ENCODE data around the gene BPIFB6. TPM values are rescaled to one million over a fixed set of nuclear protein-coding genes. Genes with fewer than 3 reads are reported as not detected.

BPIFB6 gene
- total RNA-seq, 4 donors from 2014 or later = not detected

- intact Hi-C loops (cut with DNase I) = no loop called here
- Histone ChIP-seq H3K4me3 (no peak overlapping the region), H3K27ac (no peak overlapping the region), H3K27me3 (peaks cover 0 to 34% (median 0%) of the 10 kb centered on the region in 4 donors), H3K9me3 (no peaks in the 10 kb centered on the region), H3K4me1 (no peaks in the 10 kb centered on the region), H3K36me3 (no peaks in the 10 kb centered on the region)
- no peak for DNase-seq
- TF ChIP-seq CTCF (IDR thresholded peaks at IDR 0.05) (no peak), POLR2A (IDR thresholded peaks at IDR 0.05) (no peak)
- 72 to 78% methylated on average over 2 to 3 of the region's 9 CpGs for WGBS, 2 donors
Observed at GRCh38 chr20:32984631-32985354, 46.7 kb upstream of the BPIFB6 start.

GRCh38 chr20:32985596-32985995, 45.9 kb upstream of the BPIFB6 start:
- Histone ChIP-seq H3K36me3 (no peaks in the 10 kb centered on the region), H3K27me3 (peaks cover 0 to 31% (median 0%) of the 10 kb centered on the region in 4 donors), H3K27ac (no peak overlapping the region), H3K4me3 (no peak overlapping the region), H3K9me3 (no peaks in the 10 kb centered on the region), H3K4me1 (no peaks in the 10 kb centered on the region)
- 76% methylated on average over 3 of the region's 6 CpGs; no CpG with 5 or more reads in 1 of the 2 donors for WGBS, 2 donors
- intact Hi-C loops (cut with DNase I) = no loop called here
- no peak for TF ChIP-seq POLR2A (IDR thresholded peaks at IDR 0.05)
- TF ChIP-seq CTCF (IDR thresholded peaks at IDR 0.05) = no peak
- no peak for DNase-seq

- Histone ChIP-seq H3K36me3 (no peaks in the 10 kb centered on the region), H3K9me3 (no peaks in the 10 kb centered on the region), H3K27me3 (peaks cover 0 to 36% (median 0%) of the 10 kb centered on the region in 4 donors), H3K27ac (no peak overlapping the region), H3K4me1 (no peaks in the 10 kb centered on the region), H3K4me3 (no peak overlapping the region)
- intact Hi-C loops (cut with DNase I) = no loop called here
- no peak for DNase-seq
- WGBS, 2 donors = 70 to 77% methylated on average over 7 to 10 of the region's 18 CpGs
- no peak for TF ChIP-seq CTCF (IDR thresholded peaks at IDR 0.05)
- TF ChIP-seq POLR2A (IDR thresholded peaks at IDR 0.05) = no peak
Observed at GRCh38 chr20:32986331-32986966, 45.0 kb upstream of the BPIFB6 start.

- Histone ChIP-seq H3K27me3 (peaks cover 0 to 36% (median 0%) of the 10 kb centered on the region in 4 donors), H3K36me3 (no peaks in the 10 kb centered on the region), H3K4me1 (no peaks in the 10 kb centered on the region), H3K4me3 (no peak overlapping the region), H3K9me3 (no peaks in the 10 kb centered on the region), H3K27ac (no peak overlapping the region)
- no peak for DNase-seq
- intact Hi-C loops (cut with DNase I) = no loop called here
- TF ChIP-seq CTCF (IDR thresholded peaks at IDR 0.05) (no peak), POLR2A (IDR thresholded peaks at IDR 0.05) (no peak)
- WGBS, 2 donors = 84 to 92% methylated on average over 4 of the region's 11 CpGs
Observed at GRCh38 chr20:32987044-32987825, 44.2 kb upstream of the BPIFB6 start.

DNA sequence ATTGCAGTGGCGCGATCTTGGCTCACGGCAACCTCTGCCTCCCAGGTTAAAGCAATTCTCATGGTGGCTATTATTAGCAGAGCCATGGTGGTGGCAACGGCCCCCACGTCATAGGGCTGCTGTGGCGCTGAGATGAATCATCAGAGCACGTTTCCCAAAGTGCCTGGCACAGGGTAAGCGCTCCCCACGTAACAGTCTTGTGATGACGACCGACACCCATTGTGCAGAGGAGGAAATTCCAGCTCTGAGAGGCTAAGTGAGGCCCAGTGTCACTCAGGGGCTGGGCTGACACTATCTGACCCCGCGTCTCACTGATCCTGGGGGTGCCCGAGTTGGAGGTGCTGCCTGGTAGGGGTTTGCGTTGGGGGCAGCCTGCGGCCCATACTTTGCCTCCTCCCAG, 43.4 kb upstream of the BPIFB6 start:
- Histone ChIP-seq H3K27ac (no peak overlapping the region), H3K4me3 (no peak overlapping the region), H3K9me3 (no peaks in the 10 kb centered on the region), H3K4me1 (no peaks in the 10 kb centered on the region), H3K27me3 (peaks cover 0 to 36% (median 0%) of the 10 kb centered on the region in 4 donors), H3K36me3 (no peaks in the 10 kb centered on the region)
- WGBS, 2 donors = 64 to 72% methylated on average over 12 to 13 of the region's 16 CpGs
- TF ChIP-seq POLR2A (IDR thresholded peaks at IDR 0.05) = no peak
- TF ChIP-seq CTCF (IDR thresholded peaks at IDR 0.05) = no peak
- intact Hi-C loops (cut with DNase I) = no loop called here
- DNase-seq = no peak

Data from esophagus squamous epithelium (tissue), 5 donors.